Measurements from ENCODE around the gene KANSL1.
"Not testable (repeated sequence)": the region's sequence is repeated elsewhere in the genome, so short reads cannot be mapped to it uniquely, and the experiment has no call there.

KANSL1 gene

DNA sequence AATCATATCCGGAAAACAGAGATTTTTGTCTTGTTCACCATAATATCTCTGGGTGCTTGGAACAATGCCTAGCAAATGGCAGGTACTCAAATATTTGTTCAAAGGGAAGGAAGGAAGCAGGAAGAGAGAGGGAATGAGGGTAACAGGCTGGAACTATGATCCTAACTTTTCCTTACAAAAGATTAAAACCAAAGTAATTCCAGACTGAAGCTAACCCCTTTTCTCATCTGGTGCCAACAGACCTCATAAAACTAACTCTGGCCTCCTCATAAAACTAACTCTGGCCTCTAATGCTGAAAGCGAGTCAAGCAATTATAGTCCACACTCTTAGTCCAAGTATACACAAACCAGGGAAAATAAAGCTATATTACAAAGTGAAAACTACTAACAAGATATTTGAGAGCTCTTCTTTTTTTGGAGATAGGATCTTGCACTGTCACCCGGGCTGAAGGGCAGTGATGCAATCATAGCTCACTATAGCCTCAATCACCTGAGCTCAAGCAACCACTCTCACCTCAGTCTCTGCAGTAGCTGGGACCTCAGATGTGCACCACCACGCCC, 84.6 kb downstream of the KANSL1 start:
- DNase-seq = no peak

DNA sequence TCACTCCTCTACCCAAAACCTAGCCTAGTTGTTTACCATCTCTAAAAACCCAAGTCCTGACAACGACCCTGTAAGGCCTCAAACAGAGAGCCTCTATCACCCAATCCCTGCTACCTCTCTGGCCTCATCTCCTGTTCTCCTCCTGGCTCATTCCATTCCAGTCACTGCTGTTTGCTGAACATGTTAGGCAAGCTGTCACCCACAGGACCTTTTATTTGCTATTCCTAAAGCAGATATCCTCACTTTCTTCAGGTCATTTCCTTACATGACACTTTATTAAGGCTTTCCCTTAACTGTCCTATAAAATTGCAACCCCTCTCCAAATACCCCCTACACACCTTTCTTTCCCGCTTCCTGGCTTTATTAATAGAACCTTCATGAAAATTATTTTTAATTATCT, 85.1 kb downstream of the KANSL1 start:
- DNase-seq = no peak

DNA sequence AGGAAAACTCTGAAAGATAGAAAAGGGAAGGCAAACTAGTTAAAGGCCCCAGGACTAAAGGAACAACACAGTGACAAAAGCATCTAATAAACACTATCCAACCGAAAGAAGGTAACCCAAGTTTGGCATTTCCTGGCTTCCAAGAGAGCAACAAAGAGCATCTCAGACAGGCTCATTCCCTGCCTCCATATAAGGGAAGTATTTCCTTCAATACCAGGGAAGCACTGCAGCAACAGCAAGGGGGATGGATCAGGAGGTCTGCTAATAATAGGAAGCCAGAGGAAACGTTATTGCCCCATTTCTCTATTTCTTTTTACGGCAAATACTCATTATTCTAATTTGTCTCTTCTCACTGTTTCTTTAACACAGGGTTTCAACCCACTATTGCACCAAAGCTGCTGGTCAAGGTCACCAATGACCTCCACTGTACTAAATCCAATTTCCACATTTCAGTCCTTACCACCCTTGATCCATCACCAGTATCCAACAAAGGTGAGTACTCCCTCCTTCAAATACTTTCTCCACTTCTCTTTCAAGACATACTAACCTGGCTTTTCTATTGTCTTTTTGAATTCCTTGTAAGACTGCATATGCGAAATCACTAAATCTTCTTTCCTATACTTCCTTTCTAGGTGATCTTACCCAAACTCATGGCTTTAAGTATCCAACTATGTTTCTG, 86.1 kb downstream of the KANSL1 start:
- no peak for DNase-seq

DNA sequence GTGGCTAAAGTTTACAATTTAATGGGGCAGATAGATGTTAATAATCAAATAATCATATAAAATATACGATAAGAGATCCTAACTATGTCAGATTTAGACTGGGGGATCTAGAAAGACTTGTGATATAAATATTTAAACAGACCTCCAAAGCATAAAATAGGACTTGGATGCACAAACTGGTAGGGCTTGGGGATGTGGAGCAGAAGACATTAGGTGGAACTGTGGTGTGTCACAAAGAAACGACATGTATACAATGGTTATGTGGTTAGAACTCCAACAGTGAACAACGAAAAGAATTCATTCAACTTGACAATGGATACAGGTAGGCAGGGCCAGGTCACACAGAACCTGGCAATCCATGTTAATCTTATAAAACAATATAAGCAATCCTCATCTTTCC, 90.4 kb downstream of the KANSL1 start:
- not testable (repeated sequence) for DNase-seq

DNA sequence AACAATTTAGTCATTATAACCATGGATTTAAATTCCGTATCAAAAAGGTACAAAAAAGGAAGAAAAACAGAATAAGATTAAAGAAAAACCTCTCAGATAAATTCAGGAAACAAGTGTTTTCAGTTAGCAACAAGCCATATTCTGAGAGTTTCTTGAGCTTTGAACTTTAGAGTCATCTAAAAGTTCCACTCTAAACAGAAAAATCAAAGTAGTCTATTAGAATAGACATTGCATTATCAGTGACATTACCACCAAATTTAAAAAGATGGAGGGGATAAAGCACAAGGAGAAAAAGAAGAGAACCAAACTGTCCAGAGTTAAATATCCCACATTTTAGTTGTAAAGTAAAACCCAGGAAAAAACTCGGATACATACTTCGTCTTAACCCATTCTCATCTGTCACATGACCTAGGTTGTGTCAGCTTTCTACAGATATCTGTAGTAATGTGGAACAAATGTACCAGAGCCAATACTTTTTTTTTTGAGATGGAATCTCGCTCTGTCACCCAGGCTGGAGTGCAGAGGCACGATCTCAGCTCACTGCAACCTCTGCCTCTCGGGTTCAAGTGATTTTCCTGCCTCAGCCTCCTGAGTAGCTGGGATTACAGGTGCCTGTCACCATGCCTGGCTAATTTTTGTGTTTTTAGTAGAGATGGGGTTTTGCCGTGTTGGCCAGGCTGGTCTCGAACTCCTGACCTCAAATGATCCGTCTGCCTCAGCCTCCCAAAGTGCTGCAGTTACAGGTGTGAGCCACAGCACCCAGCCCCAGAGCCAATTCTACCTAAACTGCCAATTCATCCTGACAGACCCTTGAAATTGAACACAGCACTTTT, 91.2 kb downstream of the KANSL1 start:
- DNase-seq = peak; percentile 24

DNA sequence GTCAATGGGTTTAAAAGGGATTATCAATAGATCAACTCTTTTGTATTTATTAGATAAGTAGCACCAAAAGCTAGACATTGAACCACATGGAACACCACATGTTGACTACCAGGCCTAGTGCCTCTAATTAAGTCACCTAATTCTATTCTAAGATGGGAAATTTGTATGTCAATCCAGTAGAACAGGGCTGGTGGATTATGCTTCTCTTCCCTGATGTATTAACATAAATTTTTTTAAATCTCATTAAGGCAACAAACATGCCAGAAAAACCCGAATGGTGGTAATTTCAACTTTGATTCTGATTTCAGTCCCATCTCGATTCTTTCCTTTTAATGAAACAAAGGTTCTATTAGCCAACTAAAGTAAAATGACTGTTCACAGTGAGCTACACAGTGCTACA, 92.6 kb downstream of the KANSL1 start:
- no peak for DNase-seq

DNA sequence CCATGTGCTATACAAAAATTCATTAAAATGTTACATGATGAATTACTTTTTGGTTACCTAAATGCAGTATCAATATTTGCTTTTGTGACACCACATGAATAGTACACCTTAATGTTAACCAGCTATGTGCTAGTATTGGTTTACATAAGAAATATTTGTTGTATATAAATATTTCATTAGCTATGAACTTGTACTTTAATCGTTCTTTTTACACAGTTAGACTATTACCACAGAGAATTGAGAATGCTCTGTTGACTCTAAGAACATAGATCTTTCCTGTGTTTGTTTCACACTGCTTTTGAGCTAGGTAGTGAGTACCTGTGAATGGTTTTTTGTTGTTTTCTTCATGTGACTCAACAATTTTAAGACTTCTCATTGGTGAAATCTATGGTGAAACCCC, 93.4 kb downstream of the KANSL1 start:
- DNase-seq = no peak

DNA sequence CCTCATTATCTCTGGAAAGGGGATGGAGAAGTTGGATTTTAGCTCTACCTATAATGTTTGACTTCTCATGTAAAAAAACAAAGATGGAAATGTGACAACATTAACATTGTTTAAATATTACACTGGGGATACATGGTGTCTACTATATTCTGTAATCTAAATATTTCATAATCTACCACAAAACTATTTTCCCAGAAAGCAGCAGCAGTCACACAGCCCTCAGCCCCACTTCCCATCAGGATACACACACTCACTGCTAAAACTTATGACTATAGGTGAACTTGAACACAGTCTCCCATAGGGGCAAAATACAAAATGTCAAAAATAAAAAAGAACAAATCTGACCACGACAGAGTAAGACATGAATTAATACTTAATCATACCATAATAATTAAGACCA, 95.7 kb downstream of the KANSL1 start:
- DNase-seq = no peak

DNA sequence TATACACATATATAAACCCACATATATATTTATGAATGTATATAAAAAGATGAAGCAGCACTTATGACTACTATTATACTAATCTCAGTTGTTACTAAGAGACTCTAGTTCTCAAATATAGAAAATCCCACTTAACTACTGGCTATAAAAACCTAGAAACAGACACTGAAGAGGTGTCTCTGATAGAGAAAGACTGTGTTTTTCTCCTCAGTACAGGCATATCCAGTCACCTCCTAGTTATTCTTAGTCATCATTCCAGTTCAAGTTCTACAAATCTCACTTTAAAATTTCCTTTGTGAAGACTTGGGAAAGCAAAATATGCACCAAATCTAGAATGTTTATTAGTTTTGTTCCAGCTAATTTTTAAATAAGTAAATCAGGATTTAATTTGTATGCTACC, 100.2 kb downstream of the KANSL1 start:
- DNase-seq = no peak

DNA sequence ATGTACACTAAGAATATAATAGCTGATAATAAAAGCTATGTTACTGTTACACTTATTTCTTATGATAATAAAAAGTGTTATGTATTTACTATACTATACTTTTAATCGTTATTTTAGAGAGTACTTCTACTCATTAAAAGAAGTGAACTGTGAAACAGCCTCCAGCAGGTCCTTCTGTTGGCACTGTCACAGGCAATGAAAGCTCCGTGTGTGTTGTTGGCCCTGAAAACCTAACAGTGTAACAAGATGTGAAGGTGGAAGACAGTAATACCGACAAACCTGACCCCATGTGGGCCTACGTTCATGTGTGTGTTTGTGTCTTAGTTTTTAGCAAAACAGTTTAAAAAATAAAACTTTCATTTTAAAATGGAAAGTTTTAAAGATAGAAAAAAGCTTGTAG, 102.4 kb downstream of the KANSL1 start:
- no peak for DNase-seq

DNA sequence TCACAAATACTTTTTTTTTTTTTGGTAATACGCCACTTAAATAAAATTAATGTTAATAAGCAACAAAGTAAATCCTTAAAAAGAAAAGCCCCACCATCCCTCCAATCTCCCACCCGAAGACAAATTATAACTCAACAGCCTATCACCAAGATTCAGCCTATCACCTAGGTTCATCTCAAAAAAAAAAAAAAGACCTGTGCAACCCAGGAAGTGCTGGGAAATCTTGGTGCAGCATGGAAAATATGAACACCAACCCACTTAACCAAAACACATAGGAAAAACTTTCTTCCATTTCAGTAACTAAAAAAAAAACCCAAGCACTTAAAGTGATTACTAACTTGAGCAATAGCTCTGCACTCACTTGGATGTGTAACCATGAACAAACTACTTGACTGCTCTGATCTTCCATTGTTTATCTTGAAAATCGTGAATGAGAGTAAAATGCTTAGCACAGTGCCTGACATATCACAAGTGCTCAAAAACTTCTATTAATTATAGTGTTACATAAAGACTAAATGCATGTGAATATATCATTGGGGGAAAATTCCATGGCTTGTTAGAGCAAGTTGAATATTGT, 103.8 kb downstream of the KANSL1 start:
- no peak for DNase-seq

DNA sequence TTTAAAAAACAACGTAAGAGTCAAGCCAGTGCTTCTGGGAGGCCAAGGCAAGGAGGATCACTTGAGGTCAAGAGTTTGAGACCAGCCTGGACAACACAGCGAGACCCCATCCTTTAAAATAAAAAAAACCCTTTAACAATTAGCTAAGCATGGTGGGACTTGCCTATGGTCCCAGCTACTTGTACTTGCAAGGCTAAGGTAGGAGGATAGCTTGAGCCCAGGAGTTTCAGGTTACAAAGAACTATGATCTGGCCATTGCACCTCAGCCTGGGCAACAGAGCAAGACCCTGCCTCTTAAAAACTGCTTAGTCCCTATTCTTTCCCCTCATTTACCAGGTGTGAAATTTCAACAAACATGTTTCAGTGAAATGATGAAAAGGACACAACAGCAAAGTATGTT, 104.6 kb downstream of the KANSL1 start:
- DNase-seq = no peak

DNA sequence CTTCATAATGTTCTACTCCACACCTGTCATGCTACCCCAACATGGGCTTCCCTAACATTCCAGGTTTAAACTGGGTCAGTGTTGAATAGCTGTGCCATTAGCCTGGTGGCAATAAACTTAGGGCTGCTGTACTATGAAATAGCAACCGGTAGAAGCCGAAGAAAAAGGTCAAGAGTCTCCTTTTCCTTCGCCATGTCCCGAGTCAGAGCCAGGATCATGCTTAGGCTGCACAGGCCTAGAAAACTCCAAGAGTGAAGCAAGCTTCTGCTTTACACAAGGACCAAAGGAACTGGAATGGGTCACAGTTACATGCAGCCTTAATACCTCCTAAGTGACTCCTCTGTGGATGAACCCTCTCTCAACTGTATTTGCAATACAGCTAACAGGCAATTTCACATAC, 105.4 kb downstream of the KANSL1 start:
- DNase-seq = not testable (repeated sequence)

DNA sequence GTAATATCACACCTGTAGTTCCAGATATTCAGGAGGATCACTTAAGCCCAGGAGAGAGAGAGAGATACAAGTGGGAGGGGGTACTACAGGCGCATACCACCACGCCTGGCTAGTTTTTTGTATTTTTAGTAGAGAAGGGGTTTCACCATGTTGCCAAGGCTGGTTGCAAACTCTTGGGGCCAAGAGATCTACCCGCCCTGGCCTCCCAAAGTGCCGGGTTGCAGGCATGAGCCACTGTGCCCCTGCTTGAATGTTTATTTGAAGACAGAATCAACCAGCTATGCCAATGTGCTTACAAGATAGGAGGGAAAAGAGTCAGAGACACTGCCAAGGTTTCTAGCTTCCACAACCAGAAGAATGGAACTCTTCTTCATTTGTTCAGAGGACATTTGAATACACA, 106.4 kb downstream of the KANSL1 start:
- no peak for DNase-seq

DNA sequence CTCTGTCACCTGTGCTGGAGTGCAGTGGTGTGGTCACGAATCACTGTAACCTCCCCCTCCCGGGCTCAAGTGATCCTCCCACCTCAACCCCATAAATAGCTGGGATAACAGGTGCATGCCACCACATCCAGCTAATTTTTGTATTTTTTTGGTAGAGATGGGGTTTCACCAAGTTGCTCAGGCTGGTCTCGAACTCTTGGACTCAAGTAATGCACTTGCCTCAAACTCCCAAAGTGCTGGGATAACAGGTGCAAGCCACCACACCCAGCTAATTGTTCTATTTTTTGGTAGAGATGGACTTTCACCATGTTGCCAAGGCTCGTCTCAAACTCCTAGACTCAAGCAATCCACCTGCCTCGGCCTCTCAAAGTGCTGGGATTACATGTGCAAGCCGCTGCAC, 107.7 kb downstream of the KANSL1 start:
- no peak for DNase-seq

DNA sequence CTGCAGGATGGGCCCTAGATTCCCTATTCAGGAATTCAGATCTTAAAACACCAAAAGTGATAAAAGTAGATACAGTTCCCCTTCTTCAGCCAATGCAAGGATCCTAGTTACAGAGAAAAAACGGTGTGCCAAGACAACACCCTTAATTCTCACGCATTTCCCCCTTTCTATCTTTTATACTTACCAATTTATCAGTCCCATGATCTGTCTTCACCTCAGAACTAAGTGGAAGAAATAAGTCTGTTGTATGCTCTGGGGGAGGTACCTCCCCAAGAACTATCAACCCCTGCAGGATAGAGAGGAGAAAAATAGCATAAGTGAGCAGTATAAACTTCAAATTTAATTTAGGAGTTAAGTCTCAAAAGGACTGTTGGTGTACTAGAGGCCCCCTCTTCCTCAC, 111.0 kb downstream of the KANSL1 start:
- peak; percentile 50 for DNase-seq

DNA sequence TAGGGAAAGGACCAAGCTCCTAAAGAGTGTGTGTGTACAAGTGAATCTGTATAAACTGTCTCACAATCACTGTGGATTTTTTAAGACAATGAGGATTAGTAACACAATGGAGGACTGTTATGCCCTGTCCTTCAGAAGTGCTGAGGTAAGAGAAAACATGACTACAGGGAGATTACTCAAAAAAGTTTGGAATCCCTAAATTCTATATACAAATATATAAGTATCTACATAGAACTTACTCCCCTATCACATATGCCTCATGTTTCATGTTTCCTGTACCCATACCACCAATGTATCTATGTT, 112.3 kb downstream of the KANSL1 start:
- no peak for DNase-seq

DNA sequence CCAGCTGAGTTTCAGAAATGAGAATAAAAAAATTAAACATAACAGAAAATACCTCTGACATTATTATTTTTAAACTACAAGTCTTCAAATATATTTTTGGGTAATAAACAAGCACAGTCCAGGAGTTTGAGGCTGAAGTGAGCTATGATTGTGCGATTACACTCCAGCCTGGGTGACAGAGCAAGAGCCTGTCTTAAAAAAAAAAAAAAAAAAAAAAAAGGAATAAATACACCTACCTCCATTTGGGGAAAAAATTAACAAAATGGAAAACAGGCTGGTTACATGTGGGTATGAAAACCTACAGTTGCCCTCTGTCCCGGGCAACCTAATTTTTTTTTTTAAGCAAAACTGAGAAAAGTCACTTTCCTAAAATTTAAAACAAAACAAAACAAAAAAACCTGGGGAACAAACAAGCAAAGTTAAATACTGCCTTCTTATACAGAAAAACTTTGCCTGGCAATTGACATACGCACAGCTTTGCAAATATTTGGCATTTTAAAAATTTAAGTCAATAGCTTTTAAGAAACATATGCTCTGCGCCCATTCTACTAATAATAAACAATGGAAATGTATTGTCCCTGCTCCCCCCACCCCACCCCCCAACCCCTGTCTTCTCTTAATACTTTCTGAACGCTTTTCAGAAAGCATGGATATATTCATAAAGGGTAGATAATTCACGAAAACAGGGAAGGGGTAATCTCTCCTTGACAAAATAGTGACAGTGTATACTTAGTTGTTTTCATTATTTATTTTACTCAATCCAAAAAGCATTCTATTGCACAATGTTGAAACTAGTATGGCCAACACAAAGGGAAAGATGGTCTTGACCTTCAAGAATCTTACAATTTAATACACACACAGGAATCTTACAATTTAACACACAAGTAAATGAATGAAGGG, 112.9 kb downstream of the KANSL1 start:
- DNase-seq = no peak

DNA sequence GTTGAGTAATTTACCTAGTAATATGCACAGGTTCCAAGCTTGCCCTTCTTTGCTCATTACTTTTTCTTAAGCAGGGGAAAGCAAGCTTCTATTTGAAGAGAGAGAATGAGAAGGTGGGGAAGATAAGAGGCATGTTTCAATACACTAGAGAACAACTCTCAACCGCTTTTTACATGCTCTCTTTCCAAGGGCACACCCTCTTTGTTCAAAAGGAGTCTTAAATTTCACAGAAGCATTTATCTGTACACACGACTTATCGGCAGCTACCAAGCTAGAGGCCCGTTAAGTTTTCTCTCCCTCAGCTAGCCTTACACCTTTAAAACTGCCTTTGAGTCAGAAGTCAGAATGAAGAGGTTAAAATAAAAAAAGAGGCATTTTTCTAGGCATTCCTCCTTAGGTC, 114.6 kb downstream of the KANSL1 start:
- DNase-seq = peak; percentile 93

DNA sequence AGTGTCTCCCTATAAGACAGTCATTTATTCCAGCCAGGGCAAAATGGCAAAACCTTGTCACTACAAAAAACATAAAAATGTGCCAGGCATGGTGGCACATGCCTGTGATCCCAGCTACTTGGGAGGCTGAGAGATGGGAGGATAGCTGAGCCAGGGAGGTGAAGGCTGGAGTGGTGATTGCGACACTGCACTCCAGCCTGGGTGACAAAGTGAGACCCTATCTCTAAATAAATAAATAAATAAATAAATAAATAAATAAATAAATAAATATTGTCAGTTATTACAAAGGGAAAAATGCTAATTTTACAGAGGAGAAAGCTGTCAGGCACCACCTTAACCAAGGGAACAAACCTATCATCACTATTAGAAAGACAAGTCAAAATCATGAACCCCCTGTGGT, 118.7 kb downstream of the KANSL1 start:
- DNase-seq = no peak

DNA sequence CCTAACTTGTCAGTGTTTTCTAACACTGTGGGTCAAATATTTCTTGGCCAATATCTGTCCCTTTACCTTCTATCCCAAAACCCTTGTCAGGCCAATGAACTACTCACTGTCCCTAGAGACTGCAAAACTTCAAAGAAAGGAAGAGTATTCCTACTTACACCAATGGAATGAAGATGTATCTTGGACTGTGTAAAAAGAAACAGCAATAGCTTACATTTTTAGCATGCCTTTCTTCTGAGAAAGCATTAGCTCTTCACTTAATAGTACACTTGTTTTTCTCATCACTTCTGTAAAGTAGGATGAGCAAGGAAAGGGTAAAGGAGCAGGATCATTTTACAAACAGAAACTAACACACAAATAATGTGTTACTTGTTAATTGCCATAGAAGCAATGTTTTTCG, 120.2 kb downstream of the KANSL1 start:
- DNase-seq = no peak

DNA sequence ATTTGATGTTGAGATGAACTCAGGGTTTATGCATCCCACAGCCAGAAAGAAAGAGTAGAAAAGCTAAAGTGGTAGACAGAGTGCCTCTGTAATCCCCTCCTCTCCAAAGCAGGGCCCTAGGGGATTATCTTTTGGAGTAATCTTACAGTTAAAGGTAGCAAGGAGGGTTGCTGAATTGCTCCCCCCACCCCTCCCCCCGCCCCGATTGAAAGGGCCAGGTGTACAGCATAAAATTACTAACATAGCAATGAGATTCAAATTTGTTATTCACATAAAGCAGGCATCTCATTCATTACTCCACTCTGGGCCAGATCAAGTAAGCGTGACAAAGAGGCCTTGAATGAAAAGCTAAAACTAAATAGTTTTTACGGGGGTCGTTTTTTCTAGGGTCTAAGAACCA, 121.4 kb downstream of the KANSL1 start:
- DNase-seq = no peak

DNA sequence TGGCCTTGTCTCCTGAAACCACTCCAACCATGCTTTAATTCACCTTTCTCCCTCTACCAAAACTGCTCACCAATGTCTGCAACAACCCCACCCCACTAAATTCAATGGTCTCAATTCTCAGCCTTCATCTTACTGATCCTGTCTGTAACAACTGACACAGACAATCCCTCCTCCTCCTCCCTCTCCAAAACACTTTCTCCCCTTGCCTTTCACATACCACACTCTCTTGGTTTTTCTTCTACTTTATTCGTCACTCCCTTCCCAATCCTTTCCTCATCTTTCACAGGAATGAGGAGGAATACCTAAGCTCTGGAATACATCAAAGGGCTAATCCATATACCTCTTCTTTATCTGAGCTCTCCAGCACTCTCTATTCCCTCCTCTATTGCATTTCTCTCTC, 128.8 kb downstream of the KANSL1 start:
- DNase-seq = no peak
